22Rv1 (cell line): Measurements from ENCODE around the gene KCTD3.

Source experiments
- ZFX ChIP-seq: fragments of 450-650 bp; IDR thresholded peaks from 2 replicates; pipeline ENCODE4 v1.6.1; 2017; ENCODE audit warnings: antibody characterized with exemption, borderline replicate concordance
- TF ChIP-seq, protein P1 (sequence below): fragments of 450-650 bp; IDR thresholded peaks from 2 replicates; pipeline ENCODE4 v1.5.1; 2017; ENCODE audit warnings: mild to moderate bottlenecking

DNA sequence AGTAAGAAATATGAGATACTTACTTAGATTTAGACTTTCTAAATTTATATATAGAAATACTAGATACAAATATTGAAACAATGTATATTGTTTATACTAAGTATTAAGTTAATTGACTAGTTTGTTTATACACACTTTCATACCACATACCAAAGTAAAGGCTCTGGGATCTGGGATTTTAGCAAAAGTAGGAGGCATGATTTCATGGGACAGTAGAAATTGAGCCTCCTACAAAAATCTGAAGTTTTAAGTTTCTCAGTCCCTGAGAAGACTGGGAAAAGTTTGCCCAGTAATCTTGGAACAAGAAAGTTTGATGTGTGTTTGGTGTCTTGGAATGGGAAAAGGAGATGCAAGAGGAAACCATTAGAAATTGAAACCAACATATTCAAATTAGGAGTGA lies 30.9 kb downstream of the KCTD3 start:
- TF ChIP-seq, protein P1, sequence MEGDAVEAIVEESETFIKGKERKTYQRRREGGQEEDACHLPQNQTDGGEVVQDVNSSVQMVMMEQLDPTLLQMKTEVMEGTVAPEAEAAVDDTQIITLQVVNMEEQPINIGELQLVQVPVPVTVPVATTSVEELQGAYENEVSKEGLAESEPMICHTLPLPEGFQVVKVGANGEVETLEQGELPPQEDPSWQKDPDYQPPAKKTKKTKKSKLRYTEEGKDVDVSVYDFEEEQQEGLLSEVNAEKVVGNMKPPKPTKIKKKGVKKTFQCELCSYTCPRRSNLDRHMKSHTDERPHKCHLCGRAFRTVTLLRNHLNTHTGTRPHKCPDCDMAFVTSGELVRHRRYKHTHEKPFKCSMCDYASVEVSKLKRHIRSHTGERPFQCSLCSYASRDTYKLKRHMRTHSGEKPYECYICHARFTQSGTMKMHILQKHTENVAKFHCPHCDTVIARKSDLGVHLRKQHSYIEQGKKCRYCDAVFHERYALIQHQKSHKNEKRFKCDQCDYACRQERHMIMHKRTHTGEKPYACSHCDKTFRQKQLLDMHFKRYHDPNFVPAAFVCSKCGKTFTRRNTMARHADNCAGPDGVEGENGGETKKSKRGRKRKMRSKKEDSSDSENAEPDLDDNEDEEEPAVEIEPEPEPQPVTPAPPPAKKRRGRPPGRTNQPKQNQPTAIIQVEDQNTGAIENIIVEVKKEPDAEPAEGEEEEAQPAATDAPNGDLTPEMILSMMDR: no peak
- TF ChIP-seq ZFX: no peak
